Peyer's patch (tissue), 4 donors: Measurements from ENCODE around the gene HYDIN.

Source experiments
- CTCF ChIP-seq, 6 experiments: fragments of 450-650 bp in 4 of 6; fragments of 200-600 bp in 2 of 6; sonication (generic) in 1 of 6; IDR thresholded peaks; one replicate each; pipeline ENCODE4 v1.5.1; 2017 to 2019; ENCODE audit warnings: antibody characterized with exemption in 6 of 6, mild to moderate bottlenecking in 3 of 6, moderate library complexity in 1 of 6
- POLR2A ChIP-seq, 2 donors: fragments of 450-650 bp; IDR thresholded peaks; one replicate each; pipeline ENCODE4 v1.5.1; 2017; ENCODE audit warnings: antibody characterized with exemption in 2 of 2, mild to moderate bottlenecking in 2 of 2, moderate library complexity in 2 of 2

- no peak for TF ChIP-seq CTCF (IDR thresholded peaks at IDR 0.05)
- TF ChIP-seq POLR2A (IDR thresholded peaks at IDR 0.05), result no peak
Observed at GRCh38 chr16:70767377-70768202, 462.9 kb downstream of the HYDIN start.
